ENCODE measurements around the gene LAPTM5. TPM values are rescaled to one million over a fixed set of nuclear protein-coding genes. Genes with fewer than 3 reads are reported as not detected.

LAPTM5 gene
- polyA plus RNA-seq, 3 donors = 1,019 to 1,669 (median 1,153) TPM

DNA sequence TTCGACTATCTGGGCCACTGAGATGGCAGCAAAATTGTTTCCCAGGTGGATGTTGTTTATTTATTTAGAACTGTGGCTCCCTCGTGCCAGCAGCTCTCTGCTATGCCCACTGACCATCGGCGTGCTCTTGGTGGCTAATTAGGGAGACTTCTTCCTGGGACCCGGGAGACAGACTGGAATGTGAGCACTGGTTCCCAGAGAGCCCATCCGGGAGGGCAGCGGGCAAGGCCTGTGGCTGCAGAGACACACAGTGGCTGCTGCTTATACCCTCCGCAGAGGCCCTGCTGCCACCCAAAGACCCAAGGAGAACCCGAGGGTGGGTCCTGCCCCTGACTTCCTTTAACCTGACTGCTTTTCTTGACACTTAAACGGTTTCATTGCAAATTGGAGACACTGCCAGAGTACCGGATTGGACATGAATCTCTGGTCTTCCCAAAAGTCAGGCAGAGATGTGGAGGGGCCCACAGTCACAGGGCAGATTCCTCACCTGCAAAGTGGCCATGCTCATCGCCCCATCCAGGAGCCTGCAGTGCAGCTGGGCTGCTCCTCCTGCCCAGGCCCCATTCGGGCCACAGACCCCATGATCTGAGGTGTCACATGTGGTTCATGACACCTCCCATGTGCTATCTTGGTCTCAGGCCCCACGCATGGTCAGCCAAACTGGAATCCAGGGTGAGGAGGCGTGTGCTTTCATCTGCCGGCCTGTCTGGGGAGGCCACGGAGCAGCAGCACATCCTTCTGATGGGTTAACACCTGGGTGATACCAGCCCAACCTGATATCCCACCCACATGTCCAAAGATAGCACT, 28.5 kb downstream of the LAPTM5 start:
- DNase-seq = no peak
- no peak overlapping the region for H3K4me3 Mint-ChIP-seq

DNA sequence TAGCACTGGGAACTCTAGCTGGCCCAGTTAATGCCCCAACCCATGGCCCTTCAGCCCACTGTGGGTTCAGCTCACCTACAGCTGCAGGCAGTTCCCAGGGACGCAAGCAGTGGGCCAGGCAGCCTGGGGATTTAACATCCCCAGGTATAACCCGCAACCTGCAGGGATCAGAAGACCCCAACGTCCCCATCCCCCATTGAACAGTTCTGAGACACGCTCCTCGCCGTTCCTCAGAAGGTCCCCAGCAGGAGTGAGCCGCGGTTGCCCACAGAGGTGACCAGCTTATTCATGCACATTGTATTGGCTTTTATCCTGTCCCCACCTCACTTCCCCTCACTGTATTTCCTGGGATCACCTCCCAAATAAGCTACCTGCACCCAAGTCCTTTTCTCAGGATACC, 29.2 kb downstream of the LAPTM5 start:
- Histone ChIP-seq H2AFZ (ENCODE audit: insufficient read depth, low read depth, low read length, poor library complexity, severe bottlenecking) (no peak overlapping the region), H3K4me3 (replicated peaks in 1 of 3; ENCODE audit: low read depth in 2 of 3, low read length in 3 of 3) (no peak overlapping the region), H4K20me1 (ENCODE audit: insufficient read depth, low read length) (peaks cover 56% of the 10 kb centered on the region), H3K36me3 (replicated peaks in 1 of 2; ENCODE audit: control insufficient read depth in 1 of 2, insufficient read depth in 2 of 2, low read length in 2 of 2) (peaks cover 11% of the 10 kb centered on the region in 2 donors), H3K9ac (ENCODE audit: insufficient read depth, low read length, poor library complexity, severe bottlenecking) (no peak overlapping the region), H3K4me2 (replicated peaks; ENCODE audit: extremely low read depth, low read length, poor library complexity, severe bottlenecking) (no peak overlapping the region), H3K4me1 (ENCODE audit: control insufficient read depth in 1 of 2, insufficient read depth in 2 of 2, low read length in 2 of 2) (peaks cover 18 to 28% of the 10 kb centered on the region in 2 donors), H3K27ac (ENCODE audit: low read depth in 1 of 2, low read length in 2 of 2) (no peak overlapping the region), H3K9me3 (replicated peaks in 1 of 2; ENCODE audit: control insufficient read depth in 1 of 2, insufficient read depth in 1 of 2, low read length in 2 of 2) (no peaks in the 10 kb centered on the region), H3K79me2 (ENCODE audit: insufficient read depth, low read length) (no peaks in the 10 kb centered on the region), H3K27me3 (ENCODE audit: control insufficient read depth in 2 of 2, insufficient read depth in 2 of 2, low read length in 2 of 2) (no peaks in the 10 kb centered on the region)
- 79% methylated on average over 8 of the region's 8 CpGs for WGBS (ENCODE audit: insufficient coverage)
- peaks cover 32% of the 10 kb centered on the region for H3K4me1 Mint-ChIP-seq
- no peak overlapping the region for H3K4me3 Mint-ChIP-seq
- peaks cover 19 to 21% of the 10 kb centered on the region in 2 donors for H3K36me3 Mint-ChIP-seq
- intact Hi-C loops (cut with micrococcal nuclease) = no loop called here
- H3K27me3 Mint-ChIP-seq (ENCODE audit: low read depth in 3 of 3) = peaks cover 0 to 2% (median 0%) of the 10 kb centered on the region in 3 donors
- DNase-seq = no peak
- TF ChIP-seq, protein P1, sequence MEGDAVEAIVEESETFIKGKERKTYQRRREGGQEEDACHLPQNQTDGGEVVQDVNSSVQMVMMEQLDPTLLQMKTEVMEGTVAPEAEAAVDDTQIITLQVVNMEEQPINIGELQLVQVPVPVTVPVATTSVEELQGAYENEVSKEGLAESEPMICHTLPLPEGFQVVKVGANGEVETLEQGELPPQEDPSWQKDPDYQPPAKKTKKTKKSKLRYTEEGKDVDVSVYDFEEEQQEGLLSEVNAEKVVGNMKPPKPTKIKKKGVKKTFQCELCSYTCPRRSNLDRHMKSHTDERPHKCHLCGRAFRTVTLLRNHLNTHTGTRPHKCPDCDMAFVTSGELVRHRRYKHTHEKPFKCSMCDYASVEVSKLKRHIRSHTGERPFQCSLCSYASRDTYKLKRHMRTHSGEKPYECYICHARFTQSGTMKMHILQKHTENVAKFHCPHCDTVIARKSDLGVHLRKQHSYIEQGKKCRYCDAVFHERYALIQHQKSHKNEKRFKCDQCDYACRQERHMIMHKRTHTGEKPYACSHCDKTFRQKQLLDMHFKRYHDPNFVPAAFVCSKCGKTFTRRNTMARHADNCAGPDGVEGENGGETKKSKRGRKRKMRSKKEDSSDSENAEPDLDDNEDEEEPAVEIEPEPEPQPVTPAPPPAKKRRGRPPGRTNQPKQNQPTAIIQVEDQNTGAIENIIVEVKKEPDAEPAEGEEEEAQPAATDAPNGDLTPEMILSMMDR (IDR thresholded peaks at IDR 0.05) = no peak
- H3K9me3 Mint-ChIP-seq = no peaks in the 10 kb centered on the region
- no peak overlapping the region for H3K27ac Mint-ChIP-seq

More for the DNA sequence above, 28.5 kb downstream of the LAPTM5 start:
- H3K27me3 ChIP-seq (ENCODE audit: control insufficient read depth in 2 of 2, insufficient read depth in 2 of 2, low read length in 2 of 2) = no peaks in the 10 kb centered on the region
- H3K4me2 ChIP-seq (replicated peaks; ENCODE audit: extremely low read depth, low read length, poor library complexity, severe bottlenecking) = no peak overlapping the region
- H3K9me3 Mint-ChIP-seq = no peaks in the 10 kb centered on the region
- no peak overlapping the region for H3K9ac ChIP-seq (ENCODE audit: insufficient read depth, low read length, poor library complexity, severe bottlenecking)
- H3K36me3 ChIP-seq (replicated peaks in 1 of 2; ENCODE audit: control insufficient read depth in 1 of 2, insufficient read depth in 2 of 2, low read length in 2 of 2) = peaks cover 18% of the 10 kb centered on the region in 2 donors
- intact Hi-C loops (cut with micrococcal nuclease) = no loop called here
- TF ChIP-seq, protein P1 (IDR thresholded peaks at IDR 0.05) = no peak
- peaks cover 26 to 27% of the 10 kb centered on the region in 2 donors for H3K36me3 Mint-ChIP-seq
- H4K20me1 ChIP-seq (ENCODE audit: insufficient read depth, low read length) = peaks cover 56% of the 10 kb centered on the region
- no peak overlapping the region for H3K4me3 ChIP-seq (replicated peaks in 1 of 3; ENCODE audit: low read depth in 2 of 3, low read length in 3 of 3)
- 86% methylated on average over 17 of the region's 17 CpGs for WGBS (ENCODE audit: insufficient coverage)
- no peak overlapping the region for H2AFZ ChIP-seq (ENCODE audit: insufficient read depth, low read depth, low read length, poor library complexity, severe bottlenecking)
- peaks cover 11 to 21% of the 10 kb centered on the region in 2 donors for H3K4me1 ChIP-seq (ENCODE audit: control insufficient read depth in 1 of 2, insufficient read depth in 2 of 2, low read length in 2 of 2)
- H3K27me3 Mint-ChIP-seq (ENCODE audit: low read depth in 3 of 3) = peaks cover 0 to 2% (median 0%) of the 10 kb centered on the region in 3 donors
- H3K27ac Mint-ChIP-seq = peak overlapping the region in 2 of 7 donors; percentile 3 to 25
- H3K4me1 Mint-ChIP-seq = peaks cover 27% of the 10 kb centered on the region
- H3K79me2 ChIP-seq (ENCODE audit: insufficient read depth, low read length) = no peaks in the 10 kb centered on the region
- no peaks in the 10 kb centered on the region for H3K9me3 ChIP-seq (replicated peaks in 1 of 2; ENCODE audit: control insufficient read depth in 1 of 2, insufficient read depth in 1 of 2, low read length in 2 of 2)
- H3K27ac ChIP-seq (ENCODE audit: low read depth in 1 of 2, low read length in 2 of 2) = no peak overlapping the region
